Measurements from ENCODE around the gene PRELID2. TPM values are rescaled to one million over a fixed set of nuclear protein-coding genes. Genes with fewer than 3 reads are reported as not detected.

Gene PRELID2
- polyA plus RNA-seq, 3 donors: 0.77 to 2.0 (median 1.5) TPM

DNA sequence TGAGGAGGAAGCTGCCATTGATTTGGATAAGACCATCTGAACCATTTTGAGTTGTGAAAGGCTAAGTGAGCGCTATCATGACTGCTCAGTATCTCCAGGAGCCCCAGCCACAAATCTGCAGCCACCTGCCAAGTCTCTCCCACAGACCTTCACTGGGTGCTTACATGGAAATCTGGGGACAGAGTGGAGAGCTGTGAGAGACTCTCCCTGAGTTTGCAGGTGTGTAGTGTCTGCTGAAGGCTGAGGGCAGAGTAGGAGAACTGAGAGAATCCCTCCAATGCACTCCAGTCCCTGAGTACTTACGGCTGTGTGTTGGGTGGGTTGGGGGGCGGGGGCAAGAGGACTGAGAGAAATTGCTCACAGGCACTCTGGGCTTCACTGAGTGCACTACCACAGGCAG is 123.7 kb downstream of the PRELID2 start:
- Histone ChIP-seq H3K27ac (ENCODE audit: low read depth in 1 of 2, low read length in 2 of 2) (no peak overlapping the region), H3K9me3 (replicated peaks in 1 of 2; ENCODE audit: control insufficient read depth in 1 of 2, insufficient read depth in 1 of 2, low read length in 2 of 2) (no peaks in the 10 kb centered on the region), H3K79me2 (ENCODE audit: insufficient read depth, low read length) (no peaks in the 10 kb centered on the region), H3K4me1 (ENCODE audit: control insufficient read depth in 1 of 2, insufficient read depth in 2 of 2, low read length in 2 of 2) (no peaks in the 10 kb centered on the region), H3K4me2 (replicated peaks; ENCODE audit: extremely low read depth, low read length, poor library complexity, severe bottlenecking) (no peak overlapping the region), H2AFZ (ENCODE audit: insufficient read depth, low read depth, low read length, poor library complexity, severe bottlenecking) (no peak overlapping the region), H3K36me3 (replicated peaks in 1 of 2; ENCODE audit: control insufficient read depth in 1 of 2, insufficient read depth in 2 of 2, low read length in 2 of 2) (no peaks in the 10 kb centered on the region), H3K4me3 (replicated peaks in 1 of 3; ENCODE audit: low read depth in 2 of 3, low read length in 3 of 3) (no peak overlapping the region), H3K27me3 (ENCODE audit: control insufficient read depth in 2 of 2, insufficient read depth in 2 of 2, low read length in 2 of 2) (no peaks in the 10 kb centered on the region), H4K20me1 (ENCODE audit: insufficient read depth, low read length) (no peaks in the 10 kb centered on the region), H3K9ac (ENCODE audit: insufficient read depth, low read length, poor library complexity, severe bottlenecking) (no peak overlapping the region)
- no peak for DNase-seq
- Mint-ChIP-seq H3K36me3 (no peaks in the 10 kb centered on the region), H3K4me1 (no peaks in the 10 kb centered on the region), H3K27me3 (ENCODE audit: low read depth in 3 of 3) (peaks cover 0 to 8% (median 2%) of the 10 kb centered on the region in 3 donors), H3K4me3 (no peak overlapping the region), H3K27ac (no peak overlapping the region), H3K9me3 (no peaks in the 10 kb centered on the region)
- WGBS (ENCODE audit: insufficient coverage): no CpG with 5 or more reads among the region's 3 CpGs
- TF ChIP-seq, protein P1, sequence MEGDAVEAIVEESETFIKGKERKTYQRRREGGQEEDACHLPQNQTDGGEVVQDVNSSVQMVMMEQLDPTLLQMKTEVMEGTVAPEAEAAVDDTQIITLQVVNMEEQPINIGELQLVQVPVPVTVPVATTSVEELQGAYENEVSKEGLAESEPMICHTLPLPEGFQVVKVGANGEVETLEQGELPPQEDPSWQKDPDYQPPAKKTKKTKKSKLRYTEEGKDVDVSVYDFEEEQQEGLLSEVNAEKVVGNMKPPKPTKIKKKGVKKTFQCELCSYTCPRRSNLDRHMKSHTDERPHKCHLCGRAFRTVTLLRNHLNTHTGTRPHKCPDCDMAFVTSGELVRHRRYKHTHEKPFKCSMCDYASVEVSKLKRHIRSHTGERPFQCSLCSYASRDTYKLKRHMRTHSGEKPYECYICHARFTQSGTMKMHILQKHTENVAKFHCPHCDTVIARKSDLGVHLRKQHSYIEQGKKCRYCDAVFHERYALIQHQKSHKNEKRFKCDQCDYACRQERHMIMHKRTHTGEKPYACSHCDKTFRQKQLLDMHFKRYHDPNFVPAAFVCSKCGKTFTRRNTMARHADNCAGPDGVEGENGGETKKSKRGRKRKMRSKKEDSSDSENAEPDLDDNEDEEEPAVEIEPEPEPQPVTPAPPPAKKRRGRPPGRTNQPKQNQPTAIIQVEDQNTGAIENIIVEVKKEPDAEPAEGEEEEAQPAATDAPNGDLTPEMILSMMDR (IDR thresholded peaks at IDR 0.05): no peak
- intact Hi-C loops (cut with micrococcal nuclease): no loop called here

Other genes with a start within 250 kb of the PRELID2 start
- gene GRXCR2, start 37.7 kb upstream of the PRELID2 start, polyA plus RNA-seq: not detected
- not detected for gene SH3RF2, start 101.2 kb upstream of the PRELID2 start, polyA plus RNA-seq